Transverse colon (tissue), 4 donors: ENCODE measurements around the gene SAP30.

Experiments used
- CTCF ChIP-seq, 5 experiments: fragments of 200-600 bp in 3 of 5; fragments of 450-650 bp in 2 of 5; sonication (generic) in 3 of 5; IDR thresholded peaks; 1 replicate in 2 of 5; 2 replicates in 3 of 5; pipeline ENCODE4 v1.5.1; 2016 to 2017; ENCODE audit warnings: antibody characterized with exemption in 5 of 5, inconsistent platforms in 3 of 5, mild to moderate bottlenecking in 2 of 5, moderate library complexity in 1 of 5
- EP300 ChIP-seq: sonication (generic); formaldehyde crosslinking; IDR thresholded peaks from one replicate; pipeline ENCODE4 v1.6.1; 2017; ENCODE audit warnings: antibody characterized with exemption, low read depth
- POLR2A ChIP-seq: fragments of 450-650 bp; IDR thresholded peaks from one replicate; pipeline ENCODE4 v1.6.1; 2016; ENCODE audit warnings: antibody characterized with exemption, mild to moderate bottlenecking, moderate library complexity
- POLR2AphosphoS5 ChIP-seq, 3 donors: sonication (generic); formaldehyde crosslinking; IDR thresholded peaks; one replicate each; pipeline ENCODE4 v1.6.1; 2016; ENCODE audit warnings: antibody characterized with exemption in 3 of 3

- no peak for TF ChIP-seq CTCF (IDR thresholded peaks at IDR 0.05)
- TF ChIP-seq POLR2AphosphoS5 (IDR thresholded peaks at IDR 0.05), result no peak
- no peak for TF ChIP-seq POLR2A
- no peak for TF ChIP-seq EP300
Observed at GRCh38 chr4:173404296-173404865, 33.6 kb downstream of the SAP30 start.
